GM12891 (cell line): Measurements from ENCODE around the gene NPHS1.

Source experiments
- POLR2A ChIP-seq: IDR thresholded peaks from 2 replicates; pipeline ENCODE4 v1.6.1; 2011; ENCODE audit warnings: low read depth, low read length, control low read depth
- POLR2AphosphoS5 ChIP-seq: IDR thresholded peaks from 2 replicates; pipeline ENCODE4 v1.6.1; 2011; ENCODE audit warnings: low read depth, low read length, control low read depth
- POU2F2 ChIP-seq: IDR thresholded peaks from 2 replicates; pipeline ENCODE4 v1.6.1; 2011; ENCODE audit warnings: low read depth, mild to moderate bottlenecking, control low read depth, low read length, moderate library complexity
- SPI1 ChIP-seq: IDR thresholded peaks from 2 replicates; pipeline ENCODE4 v1.6.1; 2011; ENCODE audit warnings: low read depth, low read length, control low read depth
- TAF1 ChIP-seq: IDR thresholded peaks from 2 replicates; pipeline ENCODE4 v1.6.1; 2011; ENCODE audit warnings: low read depth, low read length, control low read depth

DNA sequence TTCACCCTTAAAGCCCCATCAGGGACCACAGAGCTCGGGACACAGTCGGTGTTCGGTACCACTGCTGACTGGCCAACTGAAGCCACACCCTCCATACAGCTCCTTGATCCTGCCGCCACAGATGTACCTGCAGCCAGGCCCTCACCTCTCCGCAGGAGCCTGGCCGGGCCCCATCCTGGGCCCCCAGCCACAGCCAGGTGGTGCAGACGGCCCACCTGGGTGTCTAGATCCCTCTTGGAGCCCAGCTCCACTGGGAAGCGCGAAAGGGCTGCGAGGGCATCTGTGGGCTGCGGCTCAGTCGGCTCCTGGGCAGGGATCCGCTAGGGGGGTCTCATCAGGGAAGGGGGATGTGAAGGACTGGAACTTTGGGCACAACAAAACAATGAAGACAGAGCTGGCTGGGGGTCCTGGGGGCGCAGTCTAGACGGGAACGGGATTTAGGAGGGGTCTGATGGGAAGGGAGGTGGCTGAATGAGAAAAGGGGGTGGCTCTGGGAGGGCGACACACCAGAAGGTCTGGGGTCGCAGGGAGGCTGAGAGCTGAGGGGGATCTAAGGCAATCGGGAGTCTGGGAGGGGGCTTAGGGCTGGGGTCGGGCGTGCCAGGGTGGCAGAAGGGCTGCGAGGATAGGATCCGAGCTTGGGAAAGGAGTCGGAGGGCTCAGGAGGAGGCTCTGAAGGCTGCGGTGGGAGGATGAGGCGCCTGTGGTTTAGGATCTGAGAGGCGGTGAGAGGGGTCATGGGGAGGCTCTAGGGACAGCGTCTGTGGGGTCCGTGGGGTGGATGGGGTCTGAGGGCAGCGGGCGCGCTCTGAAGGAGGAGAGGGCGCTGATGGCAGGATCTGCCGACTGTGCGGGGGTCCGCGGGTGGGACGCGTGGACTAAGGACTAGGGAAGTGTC lies 55.4 kb downstream of the NPHS1 start:
- TF ChIP-seq POLR2A (no peak), POLR2AphosphoS5 (no peak), TAF1 (no peak), POU2F2 (no peak), SPI1 (no peak)
